ENCODE measurements around the gene BCHE. TPM values are rescaled to one million over a fixed set of nuclear protein-coding genes. Genes with fewer than 3 reads are reported as not detected.

The BCHE gene
- total RNA-seq, 2 donors from 2014 or later = 0.69 to 0.79 TPM

GRCh38 chr3:165827883-165828282 lies 9.3 kb downstream of the BCHE start:
- no peaks in the 10 kb centered on the region for H3K27me3 Mint-ChIP-seq (ENCODE audit: insufficient read depth)
- no peaks in the 10 kb centered on the region for H3K9me3 Mint-ChIP-seq
- Histone ChIP-seq H3K4me3 (ENCODE audit: low read length) (no peak overlapping the region), H3K27ac (ENCODE audit: low read depth, low read length) (no peak overlapping the region), H3K4me1 (ENCODE audit: control insufficient read depth, insufficient read depth, low read length) (no peaks in the 10 kb centered on the region), H3K9me3 (ENCODE audit: control insufficient read depth, low read length) (no peaks in the 10 kb centered on the region), H3K9ac (ENCODE audit: extremely low read depth, low read length, poor library complexity, severe bottlenecking) (no peak overlapping the region), H3K27me3 (ENCODE audit: control insufficient read depth, insufficient read depth, low read length, poor library complexity, severe bottlenecking) (no peaks in the 10 kb centered on the region), H3K36me3 (ENCODE audit: control insufficient read depth, insufficient read depth, low read length) (no peaks in the 10 kb centered on the region)
- no peak overlapping the region for H3K4me3 Mint-ChIP-seq
- no peak overlapping the region for H3K27ac Mint-ChIP-seq
- no peaks in the 10 kb centered on the region for H3K4me1 Mint-ChIP-seq
- 80% methylated on average over 1 of the region's 1 CpG for WGBS, 2 experiments (ENCODE audit: insufficient coverage in 1 of 2, insufficient read length in 1 of 2)
- no peak for TF ChIP-seq CTCF (conservative IDR thresholded peaks at IDR 0.05)
- H3K36me3 Mint-ChIP-seq (ENCODE audit: low read depth) = no peaks in the 10 kb centered on the region
- no peak for DNase-seq

- H3K4me1 Mint-ChIP-seq = no peaks in the 10 kb centered on the region
- Histone ChIP-seq H3K27me3 (ENCODE audit: control insufficient read depth, insufficient read depth, low read length, poor library complexity, severe bottlenecking) (no peaks in the 10 kb centered on the region), H3K4me1 (ENCODE audit: control insufficient read depth, insufficient read depth, low read length) (no peaks in the 10 kb centered on the region), H3K27ac (ENCODE audit: low read depth, low read length) (no peak overlapping the region), H3K4me3 (ENCODE audit: low read length) (no peak overlapping the region), H3K9ac (ENCODE audit: extremely low read depth, low read length, poor library complexity, severe bottlenecking) (no peak overlapping the region), H3K9me3 (ENCODE audit: control insufficient read depth, low read length) (no peaks in the 10 kb centered on the region), H3K36me3 (ENCODE audit: control insufficient read depth, insufficient read depth, low read length) (no peaks in the 10 kb centered on the region)
- no peak overlapping the region for H3K27ac Mint-ChIP-seq
- WGBS, 2 experiments (ENCODE audit: insufficient coverage in 1 of 2, insufficient read length in 1 of 2) = 100% methylated on average over 1 of the region's 1 CpG; no CpG with 5 or more reads in 1 of the 2 experiments
- H3K4me3 Mint-ChIP-seq = no peak overlapping the region
- no peaks in the 10 kb centered on the region for H3K27me3 Mint-ChIP-seq (ENCODE audit: insufficient read depth)
- no peak for TF ChIP-seq CTCF (conservative IDR thresholded peaks at IDR 0.05)
- DNase-seq = no peak
- H3K36me3 Mint-ChIP-seq (ENCODE audit: low read depth) = no peaks in the 10 kb centered on the region
- no peaks in the 10 kb centered on the region for H3K9me3 Mint-ChIP-seq
Observed at GRCh38 chr3:165827233-165827632, 10.0 kb downstream of the BCHE start.

- Histone ChIP-seq H3K9ac (ENCODE audit: extremely low read depth, low read length, poor library complexity, severe bottlenecking) (no peak overlapping the region), H3K4me3 (ENCODE audit: low read length) (no peak overlapping the region), H3K27me3 (ENCODE audit: control insufficient read depth, insufficient read depth, low read length, poor library complexity, severe bottlenecking) (no peaks in the 10 kb centered on the region), H3K36me3 (ENCODE audit: control insufficient read depth, insufficient read depth, low read length) (no peaks in the 10 kb centered on the region), H3K9me3 (ENCODE audit: control insufficient read depth, low read length) (no peaks in the 10 kb centered on the region), H3K27ac (ENCODE audit: low read depth, low read length) (no peak overlapping the region), H3K4me1 (ENCODE audit: control insufficient read depth, insufficient read depth, low read length) (no peaks in the 10 kb centered on the region)
- Mint-ChIP-seq H3K36me3 (ENCODE audit: low read depth) (no peaks in the 10 kb centered on the region), H3K27ac (no peak overlapping the region), H3K4me3 (no peak overlapping the region), H3K27me3 (ENCODE audit: insufficient read depth) (peaks cover 2% of the 10 kb centered on the region), H3K9me3 (no peaks in the 10 kb centered on the region), H3K4me1 (no peaks in the 10 kb centered on the region)
- WGBS, 2 experiments (ENCODE audit: insufficient coverage in 1 of 2, insufficient read length in 1 of 2) = 45 to 71% methylated on average over 1 to 2 of the region's 2 CpGs
- no peak for TF ChIP-seq CTCF (conservative IDR thresholded peaks at IDR 0.05)
- no peak for DNase-seq
Observed at GRCh38 chr3:165820671-165821123, 16.5 kb downstream of the BCHE start.

Data from endodermal cell (in vitro differentiated cells).